Endothelial cell of umbilical vein (primary cell): ENCODE data around the gene AKT2. TPM values are rescaled to one million over a fixed set of nuclear protein-coding genes. Genes with fewer than 3 reads are reported as not detected.

ENCODE experiments used
- BruUV-seq: library from RNA; stranded (reverse); fragments of 400-500 nt; replicated peaks from 2 replicates; lab custom pipeline; 2021; lab: Mats Ljungman, UMichigan
- CTCF ChIA-PET: fragments of 300-600, 350-600 bp; sonication (Branson Sonifier 250); formaldehyde crosslinking; loops from one replicate; lab custom pipeline; 2021; ENCODE audit warnings: antibody characterized with exemption, inconsistent platforms; lab: Charles Lee
- POLR2A ChIA-PET: fragments of 300-600, 350-600 bp; sonication (Branson Sonifier 250); formaldehyde crosslinking; loops from one replicate; lab custom pipeline; 2021; ENCODE audit warnings: antibody characterized with exemption, inconsistent platforms; lab: Charles Lee
- DNase-seq: peaks from one replicate; pipeline ENCODE4 v3.0.0-alpha.2; 2011; ENCODE audit warnings: low read depth, low spot score
- FAIRE-seq: peaks from 2 replicates; lab custom pipeline; 2011; peaks lifted over from hg19 to GRCh38; lab: Jason Lieb, UNC
- H2AFZ ChIP-seq: 2 replicates; pipeline ENCODE4 v1.6.0; 2012; ENCODE audit warnings: low read depth, low read length, control low read depth, inconsistent platforms
- H3K27ac ChIP-seq: 2 replicates; pipeline ENCODE4 v1.5.1; 2011; ENCODE audit warnings: low read depth, mild to moderate bottlenecking, control low read depth, low read length, moderate library complexity; ENCODE audit not compliant: insufficient read depth
- H3K27me3 ChIP-seq, 2 experiments: 2 replicates each; pipeline versions ENCODE4 v1.6.0 to v1.6.1; 2011; ENCODE audit warnings: low read length in 2 of 2, mixed read lengths in 1 of 2; ENCODE audit not compliant: control insufficient read depth in 2 of 2, insufficient read depth in 2 of 2
- H3K36me3 ChIP-seq, 2 experiments: 2 replicates in 1 of 2; 3 replicates in 1 of 2; pipeline ENCODE4 v1.5.1; 2011; ENCODE audit warnings: low read length in 2 of 2, mild to moderate bottlenecking in 1 of 2, moderate library complexity in 1 of 2; ENCODE audit not compliant: control insufficient read depth in 2 of 2, insufficient read depth in 2 of 2; ENCODE audit errors: extremely low read depth in 1 of 2
- H3K4me1 ChIP-seq: 3 replicates; pipeline ENCODE4 v1.5.1; 2011; ENCODE audit warnings: mild to moderate bottlenecking, low read length; ENCODE audit not compliant: control insufficient read depth, insufficient read depth; ENCODE audit errors: extremely low read depth
- H3K4me2 ChIP-seq: 2 replicates; pipeline ENCODE4 v1.6.1; 2011; ENCODE audit warnings: low read length, control low read depth, mixed read lengths; ENCODE audit not compliant: insufficient read depth
- H3K4me3 ChIP-seq, 3 experiments: fragments of 200-600 bp in 1 of 3; sonication (generic), shearing (Covaris generic) in 1 of 3; replicated peaks in 1 of 3; 2 replicates each; pipeline ENCODE4 v1.5.1; 2011 to 2016; ENCODE audit warnings: control low read depth in 3 of 3, low read length in 3 of 3, mild to moderate bottlenecking in 2 of 3, inconsistent platforms in 1 of 3, low read depth in 1 of 3, moderate library complexity in 1 of 3; ENCODE audit not compliant: insufficient read depth in 1 of 3
- H3K79me2 ChIP-seq: 2 replicates; pipeline ENCODE4 v1.6.0; 2012; ENCODE audit warnings: low read length, inconsistent platforms; ENCODE audit not compliant: control insufficient read depth, insufficient read depth
- H3K9ac ChIP-seq: replicated peaks from 2 replicates; pipeline ENCODE3; 2011; ENCODE audit warnings: low read length, control low read depth; ENCODE audit not compliant: insufficient read depth; ENCODE audit errors: extremely low read depth
- H3K9me1 ChIP-seq: replicated peaks from 3 replicates; pipeline ENCODE4 v1.6.0; 2011; ENCODE audit warnings: mild to moderate bottlenecking, low read length; ENCODE audit not compliant: control insufficient read depth, insufficient read depth; ENCODE audit errors: extremely low read depth
- H3K9me3 ChIP-seq: replicated peaks from 2 replicates; pipeline ENCODE4 v1.5.1; 2012; ENCODE audit warnings: low read length, inconsistent platforms; ENCODE audit not compliant: control insufficient read depth, insufficient read depth
- H4K20me1 ChIP-seq: replicated peaks from 2 replicates; pipeline ENCODE3; 2011; ENCODE audit warnings: mild to moderate bottlenecking, low read length; ENCODE audit not compliant: control insufficient read depth, insufficient read depth; ENCODE audit errors: extremely low read depth
- EZH2 ChIP-seq: IDR thresholded peaks from 2 replicates; pipeline ENCODE4 v1.6.1; 2012; ENCODE audit warnings: borderline replicate concordance, low read depth, mild to moderate bottlenecking, moderate library complexity, low read length, inconsistent platforms; ENCODE audit not compliant: severe bottlenecking
- FOS ChIP-seq: IDR thresholded peaks from 2 replicates; pipeline ENCODE4 v1.6.1; 2011; ENCODE audit warnings: mild to moderate bottlenecking, low read length, moderate library complexity, borderline replicate concordance; ENCODE audit not compliant: insufficient read depth
- GATA2 ChIP-seq: IDR thresholded peaks from 2 replicates; pipeline ENCODE4 v1.7.0; 2011; ENCODE audit warnings: low read depth, mild to moderate bottlenecking, moderate library complexity, mixed read lengths, low read length; ENCODE audit not compliant: insufficient read length, insufficient read depth
- JUN ChIP-seq: IDR thresholded peaks from 2 replicates; pipeline ENCODE4 v1.6.1; 2011; ENCODE audit warnings: borderline replicate concordance, low read depth; ENCODE audit not compliant: insufficient read length, insufficient read depth
- MYC ChIP-seq: IDR thresholded peaks from one replicate; pipeline ENCODE4 v1.6.1; 2011; ENCODE audit warnings: mild to moderate bottlenecking, low read depth, low read length
- POLR2A ChIP-seq: IDR thresholded peaks from 2 replicates; pipeline ENCODE4 v1.6.1; 2012; ENCODE audit warnings: low read depth, mild to moderate bottlenecking, control low read depth, low read length
- POLR2AphosphoS5 ChIP-seq: IDR thresholded peaks from 2 replicates; pipeline ENCODE4 v1.6.1; 2012; ENCODE audit warnings: low read depth, mild to moderate bottlenecking, control low read depth, low read length, moderate library complexity; ENCODE audit not compliant: insufficient read depth
- dilution Hi-C: fragments of 300-500 bp; cut with MboI; formaldehyde crosslinking; loops from one replicate; pipeline ENCODE4 v1.15.0; 2019; ENCODE audit warnings: low sequenced_read_pairs; ENCODE audit not compliant: extremely low pct_ligation_motif_present
- intact Hi-C: fragments of 100-400 bp; cut with micrococcal nuclease; formaldehyde crosslinking; loops from one replicate; pipeline ENCODE4 v1.10.0; 2022
- polyA plus RNA-seq, 4 experiments: library from polyadenylated mRNA; depleted of rRNA in 3 of 4; stranded (reverse) in 3 of 4; unstranded in 1 of 4; fragments of >200 nt; gene quantifications; 2 replicates each; pipeline versions ENCODE4 v1.2.1 to v1.2.3, GENCODE V29; 2011 to 2012; ENCODE audit warnings: missing spikeins in 1 of 4
- total RNA-seq: library from RNA; stranded (reverse); gene quantifications from 2 replicates; pipeline ENCODE4 v1.2.3, GENCODE V29; 2021
- TF ChIP-seq, protein P1 (sequence below): IDR thresholded peaks from 2 replicates; pipeline ENCODE4 v1.6.1; 2011; ENCODE audit not compliant: insufficient read depth, insufficient read length
- TF ChIP-seq, protein P2 (sequence below), 2 donors: IDR thresholded peaks; 1 replicate in 1 of 2; 2 replicates in 1 of 2; pipeline ENCODE4 v1.5.1; 2011; ENCODE audit warnings: low read length in 2 of 2, mild to moderate bottlenecking in 2 of 2, moderate library complexity in 2 of 2, control low read depth in 1 of 2, inconsistent platforms in 1 of 2, low read depth in 1 of 2; ENCODE audit not compliant: insufficient read depth in 1 of 2; ENCODE audit errors: extremely low read depth in 1 of 2

AKT2 gene
- total and polyA plus RNA-seq, 2 donors (not counting 3 experiments of a cell fraction or from before 2014, with no cell fraction given) = 65.2 to 69.8 TPM

DNA sequence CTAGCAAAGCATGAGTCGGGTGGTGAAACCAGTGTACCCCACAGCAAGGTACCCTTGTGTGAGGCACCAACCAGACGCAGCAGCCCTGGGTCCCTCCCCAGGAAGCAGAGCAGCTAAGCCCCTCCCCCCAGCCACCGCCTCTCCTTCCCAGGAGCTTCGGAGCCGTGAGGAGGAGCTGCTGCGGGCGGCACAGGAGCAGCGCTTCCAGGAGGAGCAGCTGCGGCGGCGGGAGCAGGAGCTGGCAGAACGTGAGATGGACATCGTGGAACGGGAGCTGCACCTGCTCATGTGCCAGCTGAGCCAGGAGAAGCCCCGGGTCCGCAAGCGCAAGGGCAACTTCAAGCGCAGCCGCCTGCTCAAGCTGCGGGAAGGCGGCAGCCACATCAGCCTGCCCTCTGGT, 79.4 kb downstream of the AKT2 start:
- Histone ChIP-seq H3K27me3 (no peaks in the 10 kb centered on the region), H3K4me3 (no peak overlapping the region), H3K9me3 (no peaks in the 10 kb centered on the region), H3K36me3 (no peaks in the 10 kb centered on the region), H3K27ac (no peak overlapping the region), H2AFZ (no peak overlapping the region), H3K4me1 (no peaks in the 10 kb centered on the region), H4K20me1 (no peaks in the 10 kb centered on the region), H3K9me1 (no peaks in the 10 kb centered on the region), H3K79me2 (no peaks in the 10 kb centered on the region), H3K4me2 (no peak overlapping the region), H3K9ac (no peak overlapping the region)
- DNase-seq (no peak), FAIRE-seq (no peak)
- no peak for TF ChIP-seq POLR2A
- TF ChIP-seq JUN = no peak
- TF ChIP-seq GATA2 = no peak
- TF ChIP-seq FOS = no peak
- TF ChIP-seq, protein P1, sequence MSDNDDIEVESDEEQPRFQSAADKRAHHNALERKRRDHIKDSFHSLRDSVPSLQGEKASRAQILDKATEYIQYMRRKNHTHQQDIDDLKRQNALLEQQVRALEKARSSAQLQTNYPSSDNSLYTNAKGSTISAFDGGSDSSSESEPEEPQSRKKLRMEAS = no peak
- TF ChIP-seq, protein P2, sequence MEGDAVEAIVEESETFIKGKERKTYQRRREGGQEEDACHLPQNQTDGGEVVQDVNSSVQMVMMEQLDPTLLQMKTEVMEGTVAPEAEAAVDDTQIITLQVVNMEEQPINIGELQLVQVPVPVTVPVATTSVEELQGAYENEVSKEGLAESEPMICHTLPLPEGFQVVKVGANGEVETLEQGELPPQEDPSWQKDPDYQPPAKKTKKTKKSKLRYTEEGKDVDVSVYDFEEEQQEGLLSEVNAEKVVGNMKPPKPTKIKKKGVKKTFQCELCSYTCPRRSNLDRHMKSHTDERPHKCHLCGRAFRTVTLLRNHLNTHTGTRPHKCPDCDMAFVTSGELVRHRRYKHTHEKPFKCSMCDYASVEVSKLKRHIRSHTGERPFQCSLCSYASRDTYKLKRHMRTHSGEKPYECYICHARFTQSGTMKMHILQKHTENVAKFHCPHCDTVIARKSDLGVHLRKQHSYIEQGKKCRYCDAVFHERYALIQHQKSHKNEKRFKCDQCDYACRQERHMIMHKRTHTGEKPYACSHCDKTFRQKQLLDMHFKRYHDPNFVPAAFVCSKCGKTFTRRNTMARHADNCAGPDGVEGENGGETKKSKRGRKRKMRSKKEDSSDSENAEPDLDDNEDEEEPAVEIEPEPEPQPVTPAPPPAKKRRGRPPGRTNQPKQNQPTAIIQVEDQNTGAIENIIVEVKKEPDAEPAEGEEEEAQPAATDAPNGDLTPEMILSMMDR (IDR thresholded peaks at IDR 0.05; ENCODE audit: extremely low read depth in 1 of 2, insufficient read depth in 1 of 2, low read depth in 1 of 2, low read length in 2 of 2) = no peak
- no peak for TF ChIP-seq EZH2
- no peak for TF ChIP-seq MYC
- TF ChIP-seq POLR2AphosphoS5 = no peak
- intact Hi-C loops (no loop called here), dilution Hi-C loops (no loop called here)
- BruUV-seq = no TSS peak
- ChIA-PET CTCF (interaction anchor here (1.0 kb wide), 1 partner anchor 15 kb away, joined by 3 read pairs; no protein-coding TSS in a partner anchor), POLR2A (no interaction called here)
